Measurements from ENCODE around the gene NAPA. TPM values are rescaled to one million over a fixed set of nuclear protein-coding genes. Genes with fewer than 3 reads are reported as not detected.
A peak's percentile ranks its signal among the peaks of the same experiment; 100 is the strongest.
"Not testable (repeated sequence)": the region's sequence is repeated elsewhere in the genome, so short reads cannot be mapped to it uniquely, and the experiment has no call there.

NAPA gene
- polyA plus RNA-seq, 1 donor: 103 TPM

GRCh38 chr19:47486220-47486619 is 28.6 kb downstream of the NAPA start:
- not testable (repeated sequence) for DNase-seq

- DNase-seq: no peak
Observed at GRCh38 chr19:47485210-47485609, 29.7 kb downstream of the NAPA start.

GRCh38 chr19:47483800-47484690 is 30.8 kb downstream of the NAPA start, which contains the start of gene KPTN:
Gene KPTN (minus strand): TSS chr19:47484219. CDS start chr19:47484160, 59 bp downstream.
- peak; percentile 92 for DNase-seq

- no peak for DNase-seq
Observed at GRCh38 chr19:47483200-47483599, 31.7 kb downstream of the NAPA start.

GRCh38 chr19:47481460-47482052 is 33.3 kb downstream of the NAPA start:
- no peak for DNase-seq

- no peak for DNase-seq
Observed at GRCh38 chr19:47480658-47481057, 34.2 kb downstream of the NAPA start.

- DNase-seq: no peak
Observed at GRCh38 chr19:47479701-47480503, 35.0 kb downstream of the NAPA start.

GRCh38 chr19:47476438-47476972 is 38.4 kb downstream of the NAPA start:
- DNase-seq: no peak

- DNase-seq: no peak
Observed at GRCh38 chr19:47475465-47475864, 39.4 kb downstream of the NAPA start.

GRCh38 chr19:47473336-47473735 is 41.5 kb downstream of the NAPA start:
- DNase-seq: no peak

GRCh38 chr19:47471733-47472457 is 43.0 kb downstream of the NAPA start, which contains the start of gene SLC8A2:
Gene SLC8A2 (minus strand): TSS chr19:47471893. CDS start chr19:47466403, 5,490 bp downstream.
- peak; percentile 84 for DNase-seq

GRCh38 chr19:47471381-47471732 is 43.5 kb downstream of the NAPA start:
- no peak for DNase-seq

GRCh38 chr19:47470447-47471195 is 44.2 kb downstream of the NAPA start:
- no peak for DNase-seq

GRCh38 chr19:47469719-47470118 is 45.1 kb downstream of the NAPA start:
- DNase-seq: no peak

- DNase-seq: no peak
Observed at GRCh38 chr19:47469363-47469700, 45.5 kb downstream of the NAPA start.

GRCh38 chr19:47467914-47468313 is 46.9 kb downstream of the NAPA start:
- no peak for DNase-seq

GRCh38 chr19:47465957-47466356 is 48.9 kb downstream of the NAPA start:
- no peak for DNase-seq

GRCh38 chr19:47464675-47465419 is 50.0 kb downstream of the NAPA start:
- DNase-seq: no peak

GRCh38 chr19:47461876-47462275 is 53.0 kb downstream of the NAPA start:
- DNase-seq: no peak

- DNase-seq: no peak
Observed at GRCh38 chr19:47459477-47459876, 55.4 kb downstream of the NAPA start.

GRCh38 chr19:47458672-47459071 is 56.2 kb downstream of the NAPA start:
- DNase-seq: no peak
